ENCODE data around the gene TMEM150B.
"Not testable (repeated sequence)": the region's sequence is repeated elsewhere in the genome, so short reads cannot be mapped to it uniquely, and the experiment has no call there.

Gene TMEM150B

GRCh38 chr19:55336101-55336500 lies 11.0 kb upstream of the TMEM150B start:
- DNase-seq, result no peak

GRCh38 chr19:55333870-55334269 lies 8.7 kb upstream of the TMEM150B start:
- no peak for DNase-seq

GRCh38 chr19:55329791-55330190 lies 4.7 kb upstream of the TMEM150B start:
- DNase-seq, result not testable (repeated sequence)

GRCh38 chr19:55328774-55329318 lies 3.7 kb upstream of the TMEM150B start:
- DNase-seq, result not testable (repeated sequence)

- DNase-seq, result no peak
Observed at GRCh38 chr19:55324662-55325061, 479 bp downstream of the TMEM150B start.

GRCh38 chr19:55322204-55322885 lies 2.8 kb downstream of the TMEM150B start:
- DNase-seq, result no peak

- no peak for DNase-seq
Observed at GRCh38 chr19:55321466-55322137, 3.5 kb downstream of the TMEM150B start.

- DNase-seq, result no peak
Observed at GRCh38 chr19:55320844-55321419, 4.2 kb downstream of the TMEM150B start.

- no peak for DNase-seq
Observed at GRCh38 chr19:55319785-55320184, 5.4 kb downstream of the TMEM150B start.

- no peak for DNase-seq
Observed at GRCh38 chr19:55316646-55317045, 8.5 kb downstream of the TMEM150B start.

- no peak for DNase-seq
Observed at GRCh38 chr19:55315956-55316525, 9.1 kb downstream of the TMEM150B start.

- DNase-seq, result no peak
Observed at GRCh38 chr19:55314396-55314795, 10.7 kb downstream of the TMEM150B start.

- no peak for DNase-seq
Observed at GRCh38 chr19:55312621-55313512, 12.3 kb downstream of the TMEM150B start.

GRCh38 chr19:55311797-55312196 lies 13.3 kb downstream of the TMEM150B start:
- no peak for DNase-seq

- no peak for DNase-seq
Observed at GRCh38 chr19:55311397-55311796, 13.7 kb downstream of the TMEM150B start.

GRCh38 chr19:55310498-55310897 lies 14.6 kb downstream of the TMEM150B start:
- DNase-seq, result no peak

- no peak for DNase-seq
Observed at GRCh38 chr19:55309448-55309847, 15.7 kb downstream of the TMEM150B start.

- DNase-seq, result no peak
Observed at GRCh38 chr19:55308281-55308680, 16.9 kb downstream of the TMEM150B start.

GRCh38 chr19:55306712-55307111 lies 18.4 kb downstream of the TMEM150B start:
- DNase-seq, result no peak

GRCh38 chr19:55305983-55306562 lies 19.1 kb downstream of the TMEM150B start:
- no peak for DNase-seq

GRCh38 chr19:55305491-55305890 lies 19.6 kb downstream of the TMEM150B start:
- DNase-seq, result no peak

GRCh38 chr19:55304980-55305379 lies 20.2 kb downstream of the TMEM150B start:
- no peak for DNase-seq

Measured in GF-D8 (cell line).